GM18858 (cell line): ENCODE data around the gene DENND1B.
"Not testable (repeated sequence)": the region's sequence is repeated elsewhere in the genome, so short reads cannot be mapped to it uniquely, and the experiment has no call there.

ENCODE experiments used
- ATAC-seq: cut with Tn5 transposase; IDR thresholded peaks from one replicate; pipeline ENCODE4 v1.9.1; 2021; ENCODE audit not compliant: unreplicated experiment

Gene DENND1B

GRCh38 chr1:197637406-197637805, 137.9 kb downstream of the DENND1B start:
- no peak for ATAC-seq

- ATAC-seq = no peak
Measured at GRCh38 chr1:197633447-197634078, 141.7 kb downstream of the DENND1B start.

GRCh38 chr1:197632651-197633050, 142.6 kb downstream of the DENND1B start:
- ATAC-seq = no peak

GRCh38 chr1:197632005-197632404, 143.3 kb downstream of the DENND1B start:
- ATAC-seq = no peak

- ATAC-seq = no peak
Measured at GRCh38 chr1:197622371-197622770, 152.9 kb downstream of the DENND1B start.

- ATAC-seq = no peak
Measured at GRCh38 chr1:197621761-197622160, 153.5 kb downstream of the DENND1B start.

GRCh38 chr1:197620714-197621163, 154.5 kb downstream of the DENND1B start:
- ATAC-seq = no peak

- ATAC-seq = no peak
Measured at GRCh38 chr1:197619008-197619640, 156.2 kb downstream of the DENND1B start.

GRCh38 chr1:197618061-197618460, 157.2 kb downstream of the DENND1B start:
- ATAC-seq = no peak

GRCh38 chr1:197615693-197616011, 159.6 kb downstream of the DENND1B start:
- no peak for ATAC-seq

GRCh38 chr1:197614916-197615692, 160.2 kb downstream of the DENND1B start:
- ATAC-seq = peak; percentile 54

- ATAC-seq = no peak
Measured at GRCh38 chr1:197606168-197606845, 169.0 kb downstream of the DENND1B start.

- no peak for ATAC-seq
Measured at GRCh38 chr1:197604302-197604701, 171.0 kb downstream of the DENND1B start.

GRCh38 chr1:197600751-197601150, 174.5 kb downstream of the DENND1B start:
- no peak for ATAC-seq

- ATAC-seq = no peak
Measured at GRCh38 chr1:197599789-197600188, 175.5 kb downstream of the DENND1B start.

- no peak for ATAC-seq
Measured at GRCh38 chr1:197598935-197599334, 176.3 kb downstream of the DENND1B start.

GRCh38 chr1:197595304-197595904, 179.9 kb downstream of the DENND1B start:
- no peak for ATAC-seq

GRCh38 chr1:197590687-197591086, 184.6 kb downstream of the DENND1B start:
- no peak for ATAC-seq

GRCh38 chr1:197585809-197586208, 189.5 kb downstream of the DENND1B start:
- no peak for ATAC-seq

- no peak for ATAC-seq
Measured at GRCh38 chr1:197577580-197577979, 197.7 kb downstream of the DENND1B start.

- ATAC-seq = not testable (repeated sequence)
Measured at GRCh38 chr1:197575531-197575930, 199.7 kb downstream of the DENND1B start.
